SK-N-SH treated with all-trans-retinoic acid at 6 μM for 48 hours (cell line): ENCODE measurements around the gene PIP5K1C.

ENCODE experiments used
- ARNTL ChIP-seq: fragments of 450-650 bp; formaldehyde crosslinking; IDR thresholded peaks from 2 replicates; pipeline ENCODE4 v1.5.0; 2020; ENCODE audit warnings: low read depth, mild to moderate bottlenecking, moderate library complexity, borderline replicate concordance
- CSDC2 ChIP-seq: fragments of 250-450 bp; sonication (Bioruptor Pico); IDR thresholded peaks from 2 replicates; pipeline ENCODE4 v1.5.0; 2020; ENCODE audit warnings: mild to moderate bottlenecking, moderate library complexity
- ISL1 ChIP-seq: fragments of 250-450 bp; sonication (Bioruptor Pico); IDR thresholded peaks from 2 replicates; pipeline ENCODE4 v2.1.2; 2022; ENCODE audit warnings: mild to moderate bottlenecking, moderate library complexity
- PPARA ChIP-seq: fragments of 250-450 bp; sonication (Bioruptor Pico); IDR thresholded peaks from 2 replicates; pipeline ENCODE4 v1.5.0; 2020; ENCODE audit warnings: mild to moderate bottlenecking, borderline replicate concordance
- RARB ChIP-seq: fragments of 250-450 bp; sonication (Bioruptor Pico); IDR thresholded peaks from 2 replicates; pipeline ENCODE4 v1.8.0; 2021; ENCODE audit warnings: mild to moderate bottlenecking, moderate library complexity
- TCF4 ChIP-seq: fragments of 250-450 bp; sonication (Bioruptor Pico); IDR thresholded peaks from 2 replicates; pipeline ENCODE4 v1.8.0; 2021; ENCODE audit warnings: mild to moderate bottlenecking, moderate library complexity, borderline replicate concordance
- TOX ChIP-seq: fragments of 250-450 bp; sonication (Bioruptor Pico); IDR thresholded peaks from 2 replicates; pipeline ENCODE4 v1.8.0; 2021; ENCODE audit warnings: mild to moderate bottlenecking, moderate library complexity, borderline replicate concordance
- ZFP3 ChIP-seq: fragments of 250-450 bp; sonication (Bioruptor Pico); IDR thresholded peaks from 2 replicates; pipeline ENCODE4 v1.5.0; 2020; ENCODE audit warnings: mild to moderate bottlenecking, moderate library complexity
- ZFP30 ChIP-seq: fragments of 450-650 bp; formaldehyde crosslinking; IDR thresholded peaks from 2 replicates; pipeline ENCODE4 v1.5.0; 2022; ENCODE audit warnings: mild to moderate bottlenecking, moderate library complexity
- TF ChIP-seq, protein P1 (sequence below): fragments of 250-450 bp; sonication (Bioruptor Pico); IDR thresholded peaks from 2 replicates; pipeline ENCODE4 v1.5.0; 2020; ENCODE audit warnings: mild to moderate bottlenecking, moderate library complexity
- TF ChIP-seq, protein P2 (sequence below): fragments of 250-450 bp; sonication (Bioruptor Pico); IDR thresholded peaks from 2 replicates; pipeline ENCODE4 v1.5.1; 2021; ENCODE audit warnings: mild to moderate bottlenecking, moderate library complexity

DNA sequence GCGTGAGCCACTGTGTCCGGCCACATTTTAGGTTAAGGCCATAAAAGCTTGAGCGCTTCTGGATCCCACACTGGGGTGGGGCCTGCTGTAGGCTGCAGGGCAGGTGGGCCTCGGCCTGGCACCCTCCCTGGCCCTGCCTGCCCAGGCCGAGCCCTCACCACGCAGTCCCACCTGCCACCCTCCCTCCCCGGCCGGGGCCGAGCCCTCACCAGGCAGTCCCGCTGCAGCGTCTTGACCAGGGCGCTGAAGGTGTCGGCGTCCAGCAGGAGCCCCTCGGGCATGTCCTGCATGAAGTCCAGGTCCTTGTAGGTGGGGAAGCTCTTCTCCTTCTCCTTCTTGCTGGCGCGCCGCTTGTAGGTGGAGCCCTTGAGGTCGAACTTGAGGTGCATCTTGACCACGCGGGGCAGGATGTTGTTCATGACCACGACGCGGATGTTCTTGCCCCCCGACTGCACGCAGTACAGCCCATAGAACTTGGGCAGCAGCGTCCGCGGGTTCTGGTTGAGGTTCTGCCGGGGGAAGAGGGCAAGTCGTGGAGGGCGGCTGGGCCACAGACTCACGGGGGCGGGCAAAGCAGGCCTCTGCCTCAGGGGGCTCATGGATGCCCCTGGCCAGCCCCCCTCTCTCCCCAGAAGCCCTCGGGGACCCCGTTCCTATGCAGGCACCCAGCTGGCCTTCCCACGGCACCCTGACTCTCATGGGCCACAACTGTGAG is 47.0 kb downstream of the PIP5K1C start:
- TF ChIP-seq, protein P1, sequence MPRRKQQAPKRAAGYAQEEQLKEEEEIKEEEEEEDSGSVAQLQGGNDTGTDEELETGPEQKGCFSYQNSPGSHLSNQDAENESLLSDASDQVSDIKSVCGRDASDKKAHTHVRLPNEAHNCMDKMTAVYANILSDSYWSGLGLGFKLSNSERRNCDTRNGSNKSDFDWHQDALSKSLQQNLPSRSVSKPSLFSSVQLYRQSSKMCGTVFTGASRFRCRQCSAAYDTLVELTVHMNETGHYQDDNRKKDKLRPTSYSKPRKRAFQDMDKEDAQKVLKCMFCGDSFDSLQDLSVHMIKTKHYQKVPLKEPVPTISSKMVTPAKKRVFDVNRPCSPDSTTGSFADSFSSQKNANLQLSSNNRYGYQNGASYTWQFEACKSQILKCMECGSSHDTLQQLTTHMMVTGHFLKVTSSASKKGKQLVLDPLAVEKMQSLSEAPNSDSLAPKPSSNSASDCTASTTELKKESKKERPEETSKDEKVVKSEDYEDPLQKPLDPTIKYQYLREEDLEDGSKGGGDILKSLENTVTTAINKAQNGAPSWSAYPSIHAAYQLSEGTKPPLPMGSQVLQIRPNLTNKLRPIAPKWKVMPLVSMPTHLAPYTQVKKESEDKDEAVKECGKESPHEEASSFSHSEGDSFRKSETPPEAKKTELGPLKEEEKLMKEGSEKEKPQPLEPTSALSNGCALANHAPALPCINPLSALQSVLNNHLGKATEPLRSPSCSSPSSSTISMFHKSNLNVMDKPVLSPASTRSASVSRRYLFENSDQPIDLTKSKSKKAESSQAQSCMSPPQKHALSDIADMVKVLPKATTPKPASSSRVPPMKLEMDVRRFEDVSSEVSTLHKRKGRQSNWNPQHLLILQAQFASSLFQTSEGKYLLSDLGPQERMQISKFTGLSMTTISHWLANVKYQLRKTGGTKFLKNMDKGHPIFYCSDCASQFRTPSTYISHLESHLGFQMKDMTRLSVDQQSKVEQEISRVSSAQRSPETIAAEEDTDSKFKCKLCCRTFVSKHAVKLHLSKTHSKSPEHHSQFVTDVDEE (CRISPR knock-in tag): no peak
- TF ChIP-seq ZFP3 (CRISPR knock-in tag) (no peak), TCF4 (CRISPR knock-in tag) (no peak), TOX (CRISPR knock-in tag) (no peak), ZFP30 (CRISPR knock-in tag) (no peak), ISL1 (CRISPR knock-in tag) (no peak), ARNTL (CRISPR knock-in tag) (no peak), RARB (no peak), PPARA (CRISPR knock-in tag) (no peak), CSDC2 (CRISPR knock-in tag) (no peak)
- TF ChIP-seq, protein P2, sequence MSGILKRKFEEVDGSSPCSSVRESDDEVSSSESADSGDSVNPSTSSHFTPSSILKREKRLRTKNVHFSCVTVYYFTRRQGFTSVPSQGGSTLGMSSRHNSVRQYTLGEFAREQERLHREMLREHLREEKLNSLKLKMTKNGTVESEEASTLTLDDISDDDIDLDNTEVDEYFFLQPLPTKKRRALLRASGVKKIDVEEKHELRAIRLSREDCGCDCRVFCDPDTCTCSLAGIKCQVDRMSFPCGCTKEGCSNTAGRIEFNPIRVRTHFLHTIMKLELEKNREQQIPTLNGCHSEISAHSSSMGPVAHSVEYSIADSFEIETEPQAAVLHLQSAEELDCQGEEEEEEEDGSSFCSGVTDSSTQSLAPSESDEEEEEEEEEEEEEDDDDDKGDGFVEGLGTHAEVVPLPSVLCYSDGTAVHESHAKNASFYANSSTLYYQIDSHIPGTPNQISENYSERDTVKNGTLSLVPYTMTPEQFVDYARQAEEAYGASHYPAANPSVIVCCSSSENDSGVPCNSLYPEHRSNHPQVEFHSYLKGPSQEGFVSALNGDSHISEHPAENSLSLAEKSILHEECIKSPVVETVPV (CRISPR knock-in tag): no peak
